HepG2 (cell line): Measurements from ENCODE around the gene KLF6. TPM values are rescaled to one million over a fixed set of nuclear protein-coding genes. Genes with fewer than 3 reads are reported as not detected.

Experiments
- ARNT2 ChIP-seq: sonication (generic); formaldehyde crosslinking; IDR thresholded peaks from 2 replicates; pipeline ENCODE4 v1.8.0; 2022; ENCODE audit warnings: mild to moderate bottlenecking, low read depth, missing genetic modification reagents, moderate library complexity
- CAMTA2 ChIP-seq: sonication (generic); formaldehyde crosslinking; IDR thresholded peaks from 2 replicates; pipeline ENCODE4 v1.4.0; 2020; ENCODE audit warnings: mild to moderate bottlenecking, missing genetic modification reagents, borderline replicate concordance
- DR1 ChIP-seq: sonication (generic); formaldehyde crosslinking; IDR thresholded peaks from 2 replicates; pipeline ENCODE4 v1.8.0; 2021; ENCODE audit warnings: mild to moderate bottlenecking, missing genetic modification reagents, inconsistent platforms
- FOXM1 ChIP-seq: sonication (generic); formaldehyde crosslinking; IDR thresholded peaks from 2 replicates; pipeline ENCODE4 v1.5.0; 2020; ENCODE audit warnings: missing genetic modification reagents
- GABPB1 ChIP-seq: IDR thresholded peaks from 2 replicates; pipeline ENCODE4 v1.6.1; 2016; ENCODE audit warnings: mild to moderate bottlenecking, missing genetic modification reagents, moderate library complexity, missing compliant biosample characterization
- HNRNPL ChIP-seq: fragments of 200-400 bp; formaldehyde crosslinking; IDR thresholded peaks from 2 replicates; pipeline ENCODE4 v1.6.1; 2017; ENCODE audit warnings: mild to moderate bottlenecking, low read depth, low read length
- HNRNPUL1 ChIP-seq: fragments of 200-400 bp; formaldehyde crosslinking; IDR thresholded peaks from 2 replicates; pipeline ENCODE4 v1.6.1; 2017; ENCODE audit warnings: low read depth, mild to moderate bottlenecking, low read length, moderate library complexity
- IKZF5 ChIP-seq: IDR thresholded peaks from 2 replicates; pipeline ENCODE4 v1.6.1; 2018; ENCODE audit warnings: missing genetic modification reagents, mild to moderate bottlenecking, missing compliant biosample characterization
- ISX ChIP-seq: sonication (generic); formaldehyde crosslinking; conservative IDR thresholded peaks from 2 replicates; pipeline ENCODE4 v1.5.0; 2020; ENCODE audit warnings: missing genetic modification reagents
- KDM3A ChIP-seq: IDR thresholded peaks from 2 replicates; pipeline ENCODE4 v1.6.1; 2018; ENCODE audit warnings: low read depth, missing compliant biosample characterization
- MNT ChIP-seq: fragments of 450-650 bp; IDR thresholded peaks from 2 replicates; pipeline ENCODE4 v1.6.1; 2016
- NFYB ChIP-seq: sonication (generic); formaldehyde crosslinking; IDR thresholded peaks from 2 replicates; pipeline ENCODE4 v1.4.0; 2020; ENCODE audit warnings: missing genetic modification reagents
- PATZ1 ChIP-seq: sonication (generic); formaldehyde crosslinking; IDR thresholded peaks from 2 replicates; pipeline ENCODE4 v1.4.0; 2020; ENCODE audit warnings: missing genetic modification reagents
- SP140L ChIP-seq: sonication (generic); formaldehyde crosslinking; IDR thresholded peaks from 2 replicates; pipeline ENCODE4 v1.4.0; 2020; ENCODE audit warnings: missing genetic modification reagents, borderline replicate concordance
- ZBTB34 ChIP-seq: sonication (generic); formaldehyde crosslinking; IDR thresholded peaks from 2 replicates; pipeline ENCODE4 v1.8.0; 2022; ENCODE audit warnings: mild to moderate bottlenecking, missing genetic modification reagents
- ZBTB43 ChIP-seq: sonication (generic); formaldehyde crosslinking; conservative IDR thresholded peaks from 2 replicates; pipeline ENCODE4 v1.4.0; 2020; ENCODE audit warnings: missing genetic modification reagents
- ZFAT ChIP-seq: sonication (generic); formaldehyde crosslinking; conservative IDR thresholded peaks from 2 replicates; pipeline ENCODE4 v1.8.1; 2023; ENCODE audit warnings: missing genetic modification reagents, inconsistent platforms
- ZNF256 ChIP-seq: sonication (generic); formaldehyde crosslinking; conservative IDR thresholded peaks from 2 replicates; pipeline ENCODE4 v1.4.0; 2020; ENCODE audit warnings: missing genetic modification reagents
- ZNF704 ChIP-seq: sonication (generic); formaldehyde crosslinking; IDR thresholded peaks from 2 replicates; pipeline ENCODE4 v1.8.1; 2023; ENCODE audit warnings: mild to moderate bottlenecking, inconsistent platforms, moderate library complexity, missing genetic modification reagents, borderline replicate concordance
- ZSCAN12 ChIP-seq: sonication (generic); formaldehyde crosslinking; IDR thresholded peaks from 2 replicates; pipeline ENCODE4 v1.9.0; 2021; ENCODE audit warnings: mild to moderate bottlenecking, missing genetic modification reagents
- polyA plus RNA-seq, 8 experiments: library from polyadenylated mRNA; depleted of rRNA in 3 of 8; stranded (reverse) in 7 of 8; unstranded in 1 of 8; fragments of >200 nt; fragmentation: Illumina TruSeq in 4 of 8; extraction: Trizol in 4 of 8; gene quantifications; 2 replicates each; pipeline versions ENCODE4 v1.2.1 to v1.2.3, GENCODE V29; 2011 to 2016; ENCODE audit warnings: low read depth in 4 of 8, missing spikeins in 1 of 8, mixed read lengths in 1 of 8; ENCODE audit not compliant: insufficient read depth in 1 of 8
- total RNA-seq, 5 experiments: library from RNA; depleted of rRNA; stranded (reverse); fragments of >200 nt; fragmentation: Illumina TruSeq; extraction: Trizol; gene quantifications; 2 replicates each; pipeline ENCODE4 v1.2.3, GENCODE V29; 2016; ENCODE audit warnings: low read depth in 1 of 5

KLF6 gene
- total and polyA plus RNA-seq, 2 of the 13 experiments (the other 11 are each of a cell fraction or from before 2014, with no cell fraction given) = 27.0 to 71.9 TPM

GRCh38 chr10:3785251-3785850 lies 342 bp upstream of the KLF6 start (continued):
- TF ChIP-seq ARNT2 (peak; percentile 79; the same call in 1 of the 2 replicates), GABPB1 (CRISPR knock-in tag) (peak; percentile 60), NFYB (CRISPR knock-in tag) (peak; percentile 94), CAMTA2 (CRISPR knock-in tag) (no peak), IKZF5 (CRISPR knock-in tag) (0 out of 2 replicates have a peak, but pooled peaks have one; percentile 12), ISX (peak; percentile 51; the same call in 1 of the 2 replicates), MNT (0 out of 2 replicates have a peak, but pooled peaks have one; percentile 8), ZBTB43 (0 out of 2 replicates have a peak, but pooled peaks have one; percentile 54), ZSCAN12 (0 out of 2 replicates have a peak, but pooled peaks have one; percentile 42), ZNF256 (CRISPR knock-in tag) (no peak), KDM3A (CRISPR knock-in tag) (0 out of 2 replicates have a peak, but pooled peaks have one; percentile 6), ZNF704 (no peak), DR1 (CRISPR knock-in tag) (peak; percentile 76), ZBTB34 (CRISPR knock-in tag) (no peak), FOXM1 (CRISPR knock-in tag) (0 out of 2 replicates have a peak, but pooled peaks have one; percentile 69), PATZ1 (CRISPR knock-in tag) (peak; percentile 70; the same call in 1 of the 2 replicates), SP140L (CRISPR knock-in tag) (no peak), HNRNPUL1 (no peak), ZFAT (CRISPR knock-in tag) (peak; percentile 42; the same call in 1 of the 2 replicates), HNRNPL (no peak)
